Endothelial cell of umbilical vein (primary cell): Measurements from ENCODE around the gene RPE. TPM values are rescaled to one million over a fixed set of nuclear protein-coding genes. Genes with fewer than 3 reads are reported as not detected.

Source experiments
- BruUV-seq: library from RNA; stranded (reverse); fragments of 400-500 nt; replicated peaks from 2 replicates; lab custom pipeline; 2021; lab: Mats Ljungman, UMichigan
- CTCF ChIA-PET: fragments of 300-600, 350-600 bp; sonication (Branson Sonifier 250); formaldehyde crosslinking; loops from one replicate; lab custom pipeline; 2021; ENCODE audit warnings: antibody characterized with exemption, inconsistent platforms; lab: Charles Lee
- POLR2A ChIA-PET: fragments of 300-600, 350-600 bp; sonication (Branson Sonifier 250); formaldehyde crosslinking; loops from one replicate; lab custom pipeline; 2021; ENCODE audit warnings: antibody characterized with exemption, inconsistent platforms; lab: Charles Lee
- DNase-seq: peaks from one replicate; pipeline ENCODE4 v3.0.0-alpha.2; 2011; ENCODE audit warnings: low read depth, low spot score
- FAIRE-seq: peaks from 2 replicates; lab custom pipeline; 2011; peaks lifted over from hg19 to GRCh38; lab: Jason Lieb, UNC
- H2AFZ ChIP-seq: 2 replicates; pipeline ENCODE4 v1.6.0; 2012; ENCODE audit warnings: low read depth, low read length, control low read depth, inconsistent platforms
- H3K27ac ChIP-seq: 2 replicates; pipeline ENCODE4 v1.5.1; 2011; ENCODE audit warnings: low read depth, mild to moderate bottlenecking, control low read depth, low read length, moderate library complexity; ENCODE audit not compliant: insufficient read depth
- H3K27me3 ChIP-seq, 2 experiments: 2 replicates each; pipeline versions ENCODE4 v1.6.0 to v1.6.1; 2011; ENCODE audit warnings: low read length in 2 of 2, mixed read lengths in 1 of 2; ENCODE audit not compliant: control insufficient read depth in 2 of 2, insufficient read depth in 2 of 2
- H3K36me3 ChIP-seq, 2 experiments: 2 replicates in 1 of 2; 3 replicates in 1 of 2; pipeline ENCODE4 v1.5.1; 2011; ENCODE audit warnings: low read length in 2 of 2, mild to moderate bottlenecking in 1 of 2, moderate library complexity in 1 of 2; ENCODE audit not compliant: control insufficient read depth in 2 of 2, insufficient read depth in 2 of 2; ENCODE audit errors: extremely low read depth in 1 of 2
- H3K4me1 ChIP-seq: 3 replicates; pipeline ENCODE4 v1.5.1; 2011; ENCODE audit warnings: mild to moderate bottlenecking, low read length; ENCODE audit not compliant: control insufficient read depth, insufficient read depth; ENCODE audit errors: extremely low read depth
- H3K4me2 ChIP-seq: 2 replicates; pipeline ENCODE4 v1.6.1; 2011; ENCODE audit warnings: low read length, control low read depth, mixed read lengths; ENCODE audit not compliant: insufficient read depth
- H3K4me3 ChIP-seq, 3 experiments: fragments of 200-600 bp in 1 of 3; sonication (generic), shearing (Covaris generic) in 1 of 3; replicated peaks in 1 of 3; 2 replicates each; pipeline ENCODE4 v1.5.1; 2011 to 2016; ENCODE audit warnings: control low read depth in 3 of 3, low read length in 3 of 3, mild to moderate bottlenecking in 2 of 3, inconsistent platforms in 1 of 3, low read depth in 1 of 3, moderate library complexity in 1 of 3; ENCODE audit not compliant: insufficient read depth in 1 of 3
- H3K79me2 ChIP-seq: 2 replicates; pipeline ENCODE4 v1.6.0; 2012; ENCODE audit warnings: low read length, inconsistent platforms; ENCODE audit not compliant: control insufficient read depth, insufficient read depth
- H3K9ac ChIP-seq: replicated peaks from 2 replicates; pipeline ENCODE3; 2011; ENCODE audit warnings: low read length, control low read depth; ENCODE audit not compliant: insufficient read depth; ENCODE audit errors: extremely low read depth
- H3K9me1 ChIP-seq: replicated peaks from 3 replicates; pipeline ENCODE4 v1.6.0; 2011; ENCODE audit warnings: mild to moderate bottlenecking, low read length; ENCODE audit not compliant: control insufficient read depth, insufficient read depth; ENCODE audit errors: extremely low read depth
- H3K9me3 ChIP-seq: replicated peaks from 2 replicates; pipeline ENCODE4 v1.5.1; 2012; ENCODE audit warnings: low read length, inconsistent platforms; ENCODE audit not compliant: control insufficient read depth, insufficient read depth
- H4K20me1 ChIP-seq: replicated peaks from 2 replicates; pipeline ENCODE3; 2011; ENCODE audit warnings: mild to moderate bottlenecking, low read length; ENCODE audit not compliant: control insufficient read depth, insufficient read depth; ENCODE audit errors: extremely low read depth
- EZH2 ChIP-seq: IDR thresholded peaks from 2 replicates; pipeline ENCODE4 v1.6.1; 2012; ENCODE audit warnings: borderline replicate concordance, low read depth, mild to moderate bottlenecking, moderate library complexity, low read length, inconsistent platforms; ENCODE audit not compliant: severe bottlenecking
- FOS ChIP-seq: IDR thresholded peaks from 2 replicates; pipeline ENCODE4 v1.6.1; 2011; ENCODE audit warnings: mild to moderate bottlenecking, low read length, moderate library complexity, borderline replicate concordance; ENCODE audit not compliant: insufficient read depth
- GATA2 ChIP-seq: IDR thresholded peaks from 2 replicates; pipeline ENCODE4 v1.7.0; 2011; ENCODE audit warnings: low read depth, mild to moderate bottlenecking, moderate library complexity, mixed read lengths, low read length; ENCODE audit not compliant: insufficient read length, insufficient read depth
- JUN ChIP-seq: IDR thresholded peaks from 2 replicates; pipeline ENCODE4 v1.6.1; 2011; ENCODE audit warnings: borderline replicate concordance, low read depth; ENCODE audit not compliant: insufficient read length, insufficient read depth
- MYC ChIP-seq: IDR thresholded peaks from one replicate; pipeline ENCODE4 v1.6.1; 2011; ENCODE audit warnings: mild to moderate bottlenecking, low read depth, low read length
- POLR2A ChIP-seq: IDR thresholded peaks from 2 replicates; pipeline ENCODE4 v1.6.1; 2012; ENCODE audit warnings: low read depth, mild to moderate bottlenecking, control low read depth, low read length
- POLR2AphosphoS5 ChIP-seq: IDR thresholded peaks from 2 replicates; pipeline ENCODE4 v1.6.1; 2012; ENCODE audit warnings: low read depth, mild to moderate bottlenecking, control low read depth, low read length, moderate library complexity; ENCODE audit not compliant: insufficient read depth
- dilution Hi-C: fragments of 300-500 bp; cut with MboI; formaldehyde crosslinking; loops from one replicate; pipeline ENCODE4 v1.15.0; 2019; ENCODE audit warnings: low sequenced_read_pairs; ENCODE audit not compliant: extremely low pct_ligation_motif_present
- intact Hi-C: fragments of 100-400 bp; cut with micrococcal nuclease; formaldehyde crosslinking; loops from one replicate; pipeline ENCODE4 v1.10.0; 2022
- polyA plus RNA-seq, 4 experiments: library from polyadenylated mRNA; depleted of rRNA in 3 of 4; stranded (reverse) in 3 of 4; unstranded in 1 of 4; fragments of >200 nt; gene quantifications; 2 replicates each; pipeline versions ENCODE4 v1.2.1 to v1.2.3, GENCODE V29; 2011 to 2012; ENCODE audit warnings: missing spikeins in 1 of 4
- total RNA-seq: library from RNA; stranded (reverse); gene quantifications from 2 replicates; pipeline ENCODE4 v1.2.3, GENCODE V29; 2021
- TF ChIP-seq, protein P1 (sequence below): IDR thresholded peaks from 2 replicates; pipeline ENCODE4 v1.6.1; 2011; ENCODE audit not compliant: insufficient read depth, insufficient read length
- TF ChIP-seq, protein P2 (sequence below), 2 donors: IDR thresholded peaks; 1 replicate in 1 of 2; 2 replicates in 1 of 2; pipeline ENCODE4 v1.5.1; 2011; ENCODE audit warnings: low read length in 2 of 2, mild to moderate bottlenecking in 2 of 2, moderate library complexity in 2 of 2, control low read depth in 1 of 2, inconsistent platforms in 1 of 2, low read depth in 1 of 2; ENCODE audit not compliant: insufficient read depth in 1 of 2; ENCODE audit errors: extremely low read depth in 1 of 2

RPE gene
- total and polyA plus RNA-seq, 2 donors (not counting 3 experiments of a cell fraction or from before 2014, with no cell fraction given): 60.7 to 97.4 TPM

DNA sequence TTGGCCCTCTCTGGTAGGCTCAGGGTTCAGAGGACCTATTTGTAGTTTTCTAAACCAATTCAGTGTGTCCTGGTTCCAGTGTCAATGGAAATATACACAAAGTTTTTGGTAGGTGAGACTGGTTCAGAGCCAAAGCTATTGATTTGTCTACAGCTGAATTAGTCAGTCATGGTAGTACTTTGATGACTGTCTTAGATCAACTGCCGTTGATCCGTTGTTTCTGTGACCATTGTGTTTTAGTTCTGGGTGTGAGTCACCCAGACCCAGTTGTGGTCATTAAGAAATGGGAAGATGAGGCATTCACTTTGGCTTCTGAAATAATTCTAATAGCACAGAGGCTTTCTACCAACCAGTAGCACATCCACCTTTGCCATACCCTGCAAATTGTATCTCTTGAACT lies 16.0 kb upstream of the RPE start:
- ChIA-PET CTCF (interaction anchor here (1.0 to 1.6 kb wide), 3 partner anchors 12 to 212 kb away, joined by 3 to 5 read pairs (median 3); no protein-coding TSS in a partner anchor), POLR2A (no interaction called here)
- H3K27me3 ChIP-seq: peaks cover 7 to 9% of the 10 kb centered on the region in 2 experiments
- intact Hi-C loops (no loop called here), dilution Hi-C loops (no loop called here)
- no peak overlapping the region for H3K9ac ChIP-seq
- no peaks in the 10 kb centered on the region for H3K79me2 ChIP-seq
- no peaks in the 10 kb centered on the region for H3K36me3 ChIP-seq
- no peak for TF ChIP-seq POLR2A
- no peak for TF ChIP-seq EZH2
- TF ChIP-seq, protein P1, sequence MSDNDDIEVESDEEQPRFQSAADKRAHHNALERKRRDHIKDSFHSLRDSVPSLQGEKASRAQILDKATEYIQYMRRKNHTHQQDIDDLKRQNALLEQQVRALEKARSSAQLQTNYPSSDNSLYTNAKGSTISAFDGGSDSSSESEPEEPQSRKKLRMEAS: no peak
- TF ChIP-seq, protein P2, sequence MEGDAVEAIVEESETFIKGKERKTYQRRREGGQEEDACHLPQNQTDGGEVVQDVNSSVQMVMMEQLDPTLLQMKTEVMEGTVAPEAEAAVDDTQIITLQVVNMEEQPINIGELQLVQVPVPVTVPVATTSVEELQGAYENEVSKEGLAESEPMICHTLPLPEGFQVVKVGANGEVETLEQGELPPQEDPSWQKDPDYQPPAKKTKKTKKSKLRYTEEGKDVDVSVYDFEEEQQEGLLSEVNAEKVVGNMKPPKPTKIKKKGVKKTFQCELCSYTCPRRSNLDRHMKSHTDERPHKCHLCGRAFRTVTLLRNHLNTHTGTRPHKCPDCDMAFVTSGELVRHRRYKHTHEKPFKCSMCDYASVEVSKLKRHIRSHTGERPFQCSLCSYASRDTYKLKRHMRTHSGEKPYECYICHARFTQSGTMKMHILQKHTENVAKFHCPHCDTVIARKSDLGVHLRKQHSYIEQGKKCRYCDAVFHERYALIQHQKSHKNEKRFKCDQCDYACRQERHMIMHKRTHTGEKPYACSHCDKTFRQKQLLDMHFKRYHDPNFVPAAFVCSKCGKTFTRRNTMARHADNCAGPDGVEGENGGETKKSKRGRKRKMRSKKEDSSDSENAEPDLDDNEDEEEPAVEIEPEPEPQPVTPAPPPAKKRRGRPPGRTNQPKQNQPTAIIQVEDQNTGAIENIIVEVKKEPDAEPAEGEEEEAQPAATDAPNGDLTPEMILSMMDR (IDR thresholded peaks at IDR 0.05; ENCODE audit: extremely low read depth in 1 of 2, insufficient read depth in 1 of 2, low read depth in 1 of 2, low read length in 2 of 2): no peak
- FAIRE-seq (no peak), DNase-seq (no peak)
- H2AFZ ChIP-seq: no peak overlapping the region
- no peaks in the 10 kb centered on the region for H4K20me1 ChIP-seq
- BruUV-seq: no TSS peak
- H3K9me3 ChIP-seq: no peaks in the 10 kb centered on the region
- H3K4me1 ChIP-seq: no peaks in the 10 kb centered on the region
- H3K9me1 ChIP-seq: no peaks in the 10 kb centered on the region
- no peak overlapping the region for H3K27ac ChIP-seq
- no peak overlapping the region for H3K4me3 ChIP-seq
- no peak overlapping the region for H3K4me2 ChIP-seq

DNA sequence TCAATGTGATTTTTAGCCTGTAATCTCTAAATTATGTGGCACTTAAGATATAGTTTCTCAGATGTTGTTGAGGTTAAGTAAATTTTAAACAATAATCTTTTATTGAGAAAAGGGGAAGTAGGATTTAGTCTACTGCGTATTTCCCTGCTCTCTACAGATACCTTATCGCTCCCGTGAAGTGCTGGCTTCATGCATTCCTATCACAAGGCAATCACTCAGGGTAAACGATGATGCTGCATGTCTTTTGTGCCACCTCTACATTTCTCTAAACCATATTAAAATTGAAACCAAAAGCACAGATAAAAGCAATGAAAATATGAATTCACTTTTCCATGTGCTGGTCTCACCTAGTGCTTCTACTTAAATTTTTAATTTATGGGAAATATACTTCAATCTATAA lies 14.4 kb upstream of the RPE start:
- Histone ChIP-seq H3K27ac (no peak overlapping the region), H3K9me1 (no peaks in the 10 kb centered on the region), H4K20me1 (no peaks in the 10 kb centered on the region), H2AFZ (no peak overlapping the region), H3K9ac (no peak overlapping the region), H3K79me2 (no peaks in the 10 kb centered on the region), H3K36me3 (no peaks in the 10 kb centered on the region), H3K4me1 (no peaks in the 10 kb centered on the region), H3K9me3 (no peaks in the 10 kb centered on the region), H3K4me2 (no peak overlapping the region), H3K4me3 (no peak overlapping the region), H3K27me3 (peaks cover 7 to 9% of the 10 kb centered on the region in 2 experiments)
- TF ChIP-seq FOS (no peak), JUN (no peak), GATA2 (no peak), EZH2 (no peak), MYC (no peak), POLR2A (no peak), POLR2AphosphoS5 (no peak)
- TF ChIP-seq, protein P1: no peak
- TF ChIP-seq, protein P2 (IDR thresholded peaks at IDR 0.05; ENCODE audit: extremely low read depth in 1 of 2, insufficient read depth in 1 of 2, low read depth in 1 of 2, low read length in 2 of 2): no peak
- POLR2A ChIA-PET: no interaction called here
- no peak for FAIRE-seq
- DNase-seq: no peak
- no TSS peak for BruUV-seq
- intact Hi-C loops (no loop called here), dilution Hi-C loops (no loop called here)
- CTCF ChIA-PET: interaction anchor here (1.2 to 1.4 kb wide), 2 partner anchors 10 to 211 kb away, joined by 3 to 6 read pairs; no protein-coding TSS in a partner anchor
